ENCODE measurements around the gene VIPAS39.

Gene VIPAS39

GRCh38 chr14:77378701-77379100 is 78.7 kb downstream of the VIPAS39 start:
- in situ Hi-C loops (cut with HindIII; ENCODE audit: low sequenced_read_pairs): no loop called here
- no peak for TF ChIP-seq CTCF (IDR thresholded peaks at IDR 0.05; ENCODE audit: low read depth, low read length)
- H3K4me3 ChIP-seq (ENCODE audit: low read depth, low read length): no peak overlapping the region
- DNase-seq (ENCODE audit: low read depth, low spot score): no peak

GRCh38 chr14:77377502-77377844 is 79.9 kb downstream of the VIPAS39 start:
- in situ Hi-C loops (cut with HindIII; ENCODE audit: low sequenced_read_pairs): no loop called here
- peak overlapping the region; percentile 87 for H3K4me3 ChIP-seq (ENCODE audit: low read depth, low read length)
- DNase-seq (ENCODE audit: low read depth, low spot score): no peak
- TF ChIP-seq CTCF (IDR thresholded peaks at IDR 0.05; ENCODE audit: low read depth, low read length): no peak

GRCh38 chr14:77376771-77377501 is 80.5 kb downstream of the VIPAS39 start, which contains the start of the genes SAMD15 and TMED8:
Gene SAMD15, plus strand, starts transcription at chr14:77377379. Its CDS starts 40 bp downstream, at chr14:77377419.
Gene TMED8, minus strand, starts transcription at chr14:77377094. Its CDS starts 41 bp downstream, at chr14:77377053.
- DNase-seq (ENCODE audit: low read depth, low spot score): peak; percentile 87
- peak within 1 kb of the TSS; percentile 87 for H3K4me3 ChIP-seq (ENCODE audit: low read depth, low read length)
- peak; percentile 21 for TF ChIP-seq CTCF (IDR thresholded peaks at IDR 0.05; ENCODE audit: low read depth, low read length)
- in situ Hi-C loops (cut with HindIII; ENCODE audit: low sequenced_read_pairs): no loop called here

Measured in astrocyte of the spinal cord (primary cell).